ENCODE measurements around the gene SDK1. TPM values are rescaled to one million over a fixed set of nuclear protein-coding genes. Genes with fewer than 3 reads are reported as not detected.

Gene SDK1
- total RNA-seq, 1 donor, result 0.27 TPM

DNA sequence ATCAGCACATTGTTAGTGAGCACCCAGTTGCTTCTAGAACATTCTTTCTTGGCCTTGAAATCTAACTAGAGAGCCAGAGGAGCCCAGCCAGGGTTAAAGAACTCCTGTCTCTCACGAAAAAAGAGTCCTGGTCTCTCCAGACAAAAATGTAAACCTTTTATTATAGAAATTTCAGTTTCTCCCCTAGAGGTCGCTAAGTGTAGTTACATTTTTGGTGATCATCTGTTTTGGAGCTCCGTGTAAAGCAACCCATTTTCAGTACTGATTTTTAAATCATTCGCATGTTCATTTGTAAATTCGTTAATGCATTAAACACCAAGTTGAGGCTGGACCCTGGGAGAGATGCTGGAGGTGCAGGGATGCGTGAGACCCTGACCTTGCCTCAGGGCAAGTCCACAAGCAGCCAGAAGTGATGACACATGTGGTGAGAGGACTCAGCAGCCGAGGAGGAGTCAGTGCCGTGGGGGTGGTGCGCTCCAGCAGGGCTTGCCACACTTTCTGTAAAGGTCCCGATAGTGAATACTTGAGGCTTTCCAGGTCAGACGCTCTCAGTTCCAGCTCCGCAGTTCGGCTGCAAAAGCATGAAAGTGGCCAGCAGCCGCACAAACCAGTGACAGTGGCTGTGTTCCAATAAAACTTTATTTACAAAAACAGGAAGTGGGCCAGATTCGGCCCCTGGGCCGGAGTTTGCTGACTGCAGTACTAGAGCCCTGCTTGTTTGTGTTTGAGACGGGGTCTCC, 802.5 kb downstream of the SDK1 start:
- TF ChIP-seq, protein P1, sequence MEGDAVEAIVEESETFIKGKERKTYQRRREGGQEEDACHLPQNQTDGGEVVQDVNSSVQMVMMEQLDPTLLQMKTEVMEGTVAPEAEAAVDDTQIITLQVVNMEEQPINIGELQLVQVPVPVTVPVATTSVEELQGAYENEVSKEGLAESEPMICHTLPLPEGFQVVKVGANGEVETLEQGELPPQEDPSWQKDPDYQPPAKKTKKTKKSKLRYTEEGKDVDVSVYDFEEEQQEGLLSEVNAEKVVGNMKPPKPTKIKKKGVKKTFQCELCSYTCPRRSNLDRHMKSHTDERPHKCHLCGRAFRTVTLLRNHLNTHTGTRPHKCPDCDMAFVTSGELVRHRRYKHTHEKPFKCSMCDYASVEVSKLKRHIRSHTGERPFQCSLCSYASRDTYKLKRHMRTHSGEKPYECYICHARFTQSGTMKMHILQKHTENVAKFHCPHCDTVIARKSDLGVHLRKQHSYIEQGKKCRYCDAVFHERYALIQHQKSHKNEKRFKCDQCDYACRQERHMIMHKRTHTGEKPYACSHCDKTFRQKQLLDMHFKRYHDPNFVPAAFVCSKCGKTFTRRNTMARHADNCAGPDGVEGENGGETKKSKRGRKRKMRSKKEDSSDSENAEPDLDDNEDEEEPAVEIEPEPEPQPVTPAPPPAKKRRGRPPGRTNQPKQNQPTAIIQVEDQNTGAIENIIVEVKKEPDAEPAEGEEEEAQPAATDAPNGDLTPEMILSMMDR (IDR thresholded peaks at IDR 0.05; ENCODE audit: insufficient read depth, low read length), result no peak
- DNase-seq (ENCODE audit: low read depth), result no peak
- no peak overlapping the region for H3K4me3 ChIP-seq (ENCODE audit: low read depth, low read length)

DNA sequence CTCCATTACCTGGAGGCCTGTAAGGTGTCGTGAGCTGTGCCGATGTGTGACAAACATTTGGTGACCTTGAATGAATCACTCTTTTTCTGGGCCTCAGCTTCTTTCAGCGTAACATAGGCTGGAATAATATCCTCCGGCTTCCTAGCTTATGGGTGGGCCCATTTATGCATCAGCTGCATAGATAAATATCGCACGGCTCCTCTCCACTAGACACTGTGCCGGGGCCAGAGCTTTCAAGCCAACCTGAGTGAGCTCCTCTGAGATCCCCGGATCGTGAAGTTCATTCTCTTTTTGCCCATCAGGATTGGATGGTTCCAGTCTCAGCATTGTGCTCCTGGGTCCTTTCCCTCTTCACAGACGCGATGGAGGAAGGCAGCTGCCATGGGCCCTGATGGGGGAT, 806.8 kb downstream of the SDK1 start:
- TF ChIP-seq, protein P1 (IDR thresholded peaks at IDR 0.05; ENCODE audit: insufficient read depth, low read length), result no peak
- no peak for DNase-seq (ENCODE audit: low read depth)
- no peak overlapping the region for H3K4me3 ChIP-seq (ENCODE audit: low read depth, low read length)

DNA sequence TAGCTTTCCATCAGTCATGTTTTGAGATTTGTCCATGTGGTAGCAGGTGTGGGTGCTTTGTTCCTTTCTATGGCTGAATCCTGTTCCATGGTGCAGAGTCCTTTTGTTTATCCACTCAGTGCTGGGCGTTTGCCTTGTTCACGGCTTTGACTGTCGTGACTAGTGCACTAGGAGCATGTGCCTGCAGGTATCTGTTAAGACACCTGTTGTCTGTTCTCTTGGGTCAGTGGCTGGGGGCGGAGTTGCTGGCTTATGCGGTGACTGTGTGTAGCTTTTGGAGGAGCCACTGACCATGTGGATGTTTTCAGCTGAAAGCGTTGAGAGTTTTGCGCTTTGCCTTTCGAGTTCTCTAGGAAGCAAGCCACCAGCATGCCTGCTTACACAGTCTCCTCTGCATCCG, 807.9 kb downstream of the SDK1 start:
- no peak overlapping the region for H3K4me3 ChIP-seq (ENCODE audit: low read depth, low read length)
- no peak for DNase-seq (ENCODE audit: low read depth)
- TF ChIP-seq, protein P1 (IDR thresholded peaks at IDR 0.05; ENCODE audit: insufficient read depth, low read length), result no peak

GRCh38 chr7:4109481-4110110, 808.5 kb downstream of the SDK1 start:
- DNase-seq (ENCODE audit: low read depth), result no peak
- TF ChIP-seq, protein P1 (IDR thresholded peaks at IDR 0.05; ENCODE audit: insufficient read depth, low read length), result no peak
- H3K4me3 ChIP-seq (ENCODE audit: low read depth, low read length), result no peak overlapping the region

DNA sequence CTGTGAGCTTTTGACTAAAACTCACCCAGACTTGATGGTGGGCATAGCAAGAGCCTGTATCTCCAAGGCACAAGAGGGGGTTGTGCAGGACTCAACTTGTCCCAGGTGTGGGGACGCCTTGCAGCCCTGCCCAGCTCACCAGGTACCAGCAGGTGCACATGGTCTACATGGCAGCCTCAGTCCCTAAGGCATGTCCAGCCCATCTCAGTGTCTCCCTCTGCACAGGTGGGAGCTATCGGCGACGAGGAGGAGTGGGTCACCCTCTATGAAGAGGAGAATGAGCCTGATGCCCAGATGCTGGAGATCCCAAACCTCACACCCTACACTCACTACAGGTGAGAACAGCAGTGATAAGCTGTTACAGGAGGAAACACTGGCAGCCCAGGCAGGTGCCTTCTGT, 809.4 kb downstream of the SDK1 start:
- DNase-seq (ENCODE audit: low read depth), result no peak
- no peak overlapping the region for H3K4me3 ChIP-seq (ENCODE audit: low read depth, low read length)
- TF ChIP-seq, protein P1 (IDR thresholded peaks at IDR 0.05; ENCODE audit: insufficient read depth, low read length), result no peak

DNA sequence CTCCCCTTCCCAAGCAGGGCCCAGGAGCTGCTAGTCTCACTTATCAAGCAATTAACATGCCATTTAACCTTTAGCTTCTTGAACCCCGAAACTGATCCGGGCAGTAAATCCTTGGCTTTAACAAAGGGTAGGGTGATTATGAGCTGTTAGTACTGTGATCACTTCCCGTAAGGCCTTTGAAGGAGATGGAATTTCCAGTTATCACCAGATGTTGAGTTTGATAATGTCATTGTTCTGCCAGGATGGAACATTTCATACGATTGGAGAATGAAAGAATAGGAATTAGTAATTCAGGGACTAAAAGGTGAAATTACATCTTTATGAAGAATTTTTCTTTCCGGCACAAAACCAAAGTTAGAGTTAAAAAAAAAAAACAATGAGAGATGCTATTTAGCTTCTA, 810.1 kb downstream of the SDK1 start:
- DNase-seq (ENCODE audit: low read depth), result no peak
- TF ChIP-seq, protein P1 (IDR thresholded peaks at IDR 0.05; ENCODE audit: insufficient read depth, low read length), result no peak

More for the DNA sequence above, 810.1 kb downstream of the SDK1 start:
- no peak overlapping the region for H3K4me3 ChIP-seq (ENCODE audit: low read depth, low read length)

Measured in fibroblast of the aortic adventitia (primary cell).